NCI-H526 (cell line): ENCODE results near the gene CCDC74B.
"Not testable (repeated sequence)": the region's sequence is repeated elsewhere in the genome, so short reads cannot be mapped to it uniquely, and the experiment has no call there.

Experiments used
- DNase-seq, 2 experiments: peaks; one replicate each; lab custom pipeline; 2025; lab: John Stamatoyannopoulos, UW

Gene CCDC74B

GRCh38 chr2:130150181-130151144, 5.6 kb upstream of the CCDC74B start:
- no peak for DNase-seq

GRCh38 chr2:130148515-130148914, 3.6 kb upstream of the CCDC74B start:
- not testable (repeated sequence) for DNase-seq

GRCh38 chr2:130143266-130144039, 1.5 kb downstream of the CCDC74B start:
- DNase-seq, result not testable (repeated sequence)

- DNase-seq, result not testable (repeated sequence)
Measured at GRCh38 chr2:130142396-130143265, 2.3 kb downstream of the CCDC74B start.

DNA sequence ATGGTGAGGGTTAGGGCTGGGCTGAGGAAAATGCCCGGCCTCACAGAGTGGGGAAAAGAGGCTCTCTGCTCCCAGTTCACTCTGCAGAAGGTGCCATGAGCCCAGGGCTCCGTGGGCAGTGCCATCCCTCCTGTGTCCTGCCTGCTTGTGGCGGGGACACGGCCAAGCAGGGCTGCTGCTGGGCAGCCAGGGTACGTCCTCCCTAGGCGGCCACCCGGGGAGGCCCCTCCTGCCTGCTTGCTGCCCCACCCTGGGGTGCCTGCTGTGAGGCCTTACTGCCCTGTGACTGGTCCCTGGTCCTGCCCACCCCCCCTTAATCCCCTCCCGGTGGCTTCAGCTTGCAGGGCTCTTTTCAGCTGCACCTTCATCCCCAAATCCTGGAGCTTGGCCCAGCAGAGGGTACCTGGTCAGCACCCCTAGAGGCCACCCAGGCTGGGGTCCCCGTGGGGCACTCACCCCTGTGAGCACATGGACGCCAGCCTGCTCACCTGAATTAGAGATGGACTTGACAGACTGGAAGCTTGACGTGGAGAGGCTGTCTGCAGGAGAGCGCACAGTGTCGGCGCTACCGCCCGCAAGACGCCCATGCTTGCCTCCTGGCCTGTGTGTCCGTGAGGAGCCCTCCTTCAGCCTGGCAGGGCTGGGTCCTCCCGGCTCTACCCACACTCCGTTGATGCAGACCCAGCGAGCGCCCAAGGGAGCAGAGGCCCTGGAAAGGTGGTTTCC, 3.1 kb downstream of the CCDC74B start:
- not testable (repeated sequence) for DNase-seq

GRCh38 chr2:130141002-130141401, 3.9 kb downstream of the CCDC74B start:
- DNase-seq, result not testable (repeated sequence)

- DNase-seq, result not testable (repeated sequence)
Measured at GRCh38 chr2:130140516-130140915, 4.4 kb downstream of the CCDC74B start.

DNA sequence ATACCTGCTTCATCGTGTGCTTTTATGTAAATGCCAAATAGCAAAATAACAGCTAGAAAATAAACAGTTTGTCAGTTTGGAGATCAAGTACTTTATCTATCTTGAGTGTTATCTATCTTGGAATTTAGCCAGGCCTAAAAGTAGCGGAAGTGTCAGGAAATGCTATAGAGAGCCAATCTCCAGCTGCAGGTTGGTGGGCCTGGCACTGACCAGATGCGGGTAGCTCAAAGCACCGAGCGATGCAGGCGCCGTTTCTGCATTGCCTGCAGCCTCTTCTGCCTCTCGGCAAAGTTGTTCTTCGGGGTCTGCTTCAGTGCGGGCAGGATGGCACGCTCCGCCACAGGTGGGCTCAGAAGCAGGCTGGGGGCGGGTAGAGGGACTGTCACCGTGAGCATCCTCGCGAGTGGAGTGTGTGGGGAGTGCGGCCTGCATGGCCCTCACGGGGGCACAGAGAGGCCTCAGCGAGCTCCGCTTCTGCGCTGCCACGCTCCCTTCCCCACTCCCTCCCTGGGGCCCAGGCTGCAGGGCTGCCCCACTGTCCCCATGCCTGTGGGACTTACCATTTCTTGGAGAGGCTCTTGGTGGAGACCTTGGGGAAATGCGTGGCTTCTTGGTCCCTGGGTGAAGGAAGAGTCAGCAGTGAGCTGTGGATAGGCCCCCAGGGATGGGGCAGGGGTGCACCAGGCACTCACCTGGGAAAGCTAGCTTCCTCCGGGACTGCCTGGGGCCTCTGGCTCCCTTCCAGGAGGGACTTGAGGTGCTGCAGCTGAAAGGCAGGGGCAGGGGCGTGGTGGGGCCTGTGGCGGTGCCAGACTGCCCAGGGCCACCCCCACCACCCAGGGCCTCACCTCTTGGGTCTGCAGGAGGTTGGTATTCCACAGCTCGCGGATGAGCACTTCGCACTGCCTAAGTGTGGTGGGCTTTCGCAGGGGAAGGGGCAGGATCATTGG, 5.3 kb downstream of the CCDC74B start:
- not testable (repeated sequence) for DNase-seq

- not testable (repeated sequence) for DNase-seq
Measured at GRCh38 chr2:130138841-130139251, 6.1 kb downstream of the CCDC74B start.

- DNase-seq, result not testable (repeated sequence)
Measured at GRCh38 chr2:130138326-130138725, 6.6 kb downstream of the CCDC74B start.

DNA sequence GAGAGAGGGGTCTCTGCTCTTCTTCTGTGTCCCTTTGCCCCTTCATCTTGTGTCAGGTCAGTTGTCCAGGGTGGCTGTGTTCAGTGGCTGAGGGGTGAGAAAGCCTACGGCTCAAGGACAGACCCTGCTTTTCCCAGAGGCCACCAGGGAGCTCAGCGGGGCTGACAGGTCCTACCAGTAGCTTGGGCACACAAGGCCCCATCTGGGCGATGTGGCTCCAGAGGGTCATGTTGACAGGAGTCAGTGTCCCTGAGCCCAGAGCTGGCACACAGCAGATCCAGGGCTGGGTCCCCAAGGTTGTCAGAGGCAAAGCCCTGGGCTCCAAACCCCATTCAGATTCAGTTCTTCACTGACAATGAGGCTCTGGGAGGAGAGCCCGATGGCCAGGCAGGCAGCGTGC, 7.8 kb downstream of the CCDC74B start:
- DNase-seq, result not testable (repeated sequence)

DNA sequence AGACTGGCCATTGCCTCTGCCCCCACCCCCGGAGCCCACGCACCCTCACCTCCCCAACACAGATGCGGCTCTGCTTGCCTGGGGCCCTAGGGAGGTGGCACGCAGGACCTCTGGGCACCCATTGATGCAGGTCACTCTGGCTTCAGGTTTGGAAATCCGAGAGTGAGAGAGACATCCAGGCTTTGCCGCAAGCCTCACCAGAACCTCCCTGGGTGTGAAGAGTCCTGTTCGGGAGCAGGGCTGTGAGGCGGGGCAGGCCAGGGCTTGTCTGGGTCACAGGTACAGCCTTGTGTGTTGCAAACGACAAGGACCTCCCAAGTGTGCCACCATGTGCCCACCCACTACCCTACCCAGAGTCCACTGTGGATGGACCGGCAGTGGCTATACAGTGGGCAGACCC, 8.4 kb downstream of the CCDC74B start:
- not testable (repeated sequence) for DNase-seq

- DNase-seq, result no peak
Measured at GRCh38 chr2:130135692-130136541, 9.0 kb downstream of the CCDC74B start.

- DNase-seq, result peak in 1 of 2 experiments; percentile 28
Measured at GRCh38 chr2:130129120-130129829, 15.6 kb downstream of the CCDC74B start, which contains the start of gene POTEF. Gene POTEF (minus strand): TSS chr2:130129222. CDS start chr2:130120515, 8,707 bp downstream.

DNA sequence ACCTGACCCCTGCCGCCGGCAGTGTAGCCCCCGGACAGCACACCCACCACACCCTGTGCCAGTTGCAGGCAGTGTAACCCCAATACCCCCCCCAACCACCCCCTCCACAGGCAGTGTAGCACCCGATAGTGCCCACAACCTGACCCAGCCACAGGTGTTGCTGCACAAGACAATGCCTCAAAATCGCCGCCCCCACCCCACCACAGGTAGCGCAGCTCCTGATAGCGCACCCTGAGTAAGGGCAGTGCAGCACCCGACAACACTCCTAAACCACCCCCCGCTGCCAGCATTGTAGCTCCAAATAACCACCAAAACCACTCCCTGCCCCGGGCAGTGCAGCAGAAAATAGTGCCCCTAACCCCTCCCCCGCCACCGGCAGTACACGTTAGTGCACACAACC, 16.4 kb downstream of the CCDC74B start:
- DNase-seq, result not testable (repeated sequence)

- not testable (repeated sequence) for DNase-seq
Measured at GRCh38 chr2:130127726-130128125, 17.2 kb downstream of the CCDC74B start.

DNA sequence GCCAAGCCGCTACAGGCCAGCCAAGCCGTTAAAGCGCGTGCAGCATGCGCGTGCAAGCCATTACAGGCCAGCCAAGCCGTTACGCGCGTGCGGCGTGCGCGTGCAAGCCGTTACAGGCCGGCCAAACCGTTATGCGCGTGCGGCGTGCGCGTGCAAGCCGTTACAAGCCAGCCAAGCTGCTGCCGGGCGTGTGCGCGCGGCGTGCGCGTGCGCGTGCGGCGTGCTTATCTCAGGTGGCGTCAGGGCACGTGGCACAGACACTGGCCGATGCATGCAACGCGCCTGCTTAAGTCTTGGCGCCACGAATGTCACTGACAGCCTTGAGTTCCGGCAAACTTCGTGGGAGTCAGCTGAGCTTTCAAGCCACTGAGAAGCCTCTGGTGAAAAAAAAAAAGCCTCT, 24.0 kb downstream of the CCDC74B start:
- not testable (repeated sequence) for DNase-seq
